GM23248 (cell line): ENCODE data around the gene SPDYE2.
"Not testable (repeated sequence)": the region's sequence is repeated elsewhere in the genome, so short reads cannot be mapped to it uniquely, and the experiment has no call there.

Source experiments
- EZH2 ChIP-seq: fragments of 200-600 bp; sonication (generic); IDR thresholded peaks from 2 replicates; pipeline ENCODE4 v1.6.1; 2018; ENCODE audit warnings: antibody characterized with exemption, mild to moderate bottlenecking; ENCODE audit not compliant: insufficient read depth, poor library complexity, severe bottlenecking
- EZH2phosphoT487 ChIP-seq: fragments of 200-600 bp; sonication (generic); IDR thresholded peaks from 2 replicates; pipeline ENCODE4 v1.6.1; 2018; ENCODE audit warnings: antibody characterized with exemption, moderate library complexity, mild to moderate bottlenecking, low read depth; ENCODE audit not compliant: insufficient read depth

DNA sequence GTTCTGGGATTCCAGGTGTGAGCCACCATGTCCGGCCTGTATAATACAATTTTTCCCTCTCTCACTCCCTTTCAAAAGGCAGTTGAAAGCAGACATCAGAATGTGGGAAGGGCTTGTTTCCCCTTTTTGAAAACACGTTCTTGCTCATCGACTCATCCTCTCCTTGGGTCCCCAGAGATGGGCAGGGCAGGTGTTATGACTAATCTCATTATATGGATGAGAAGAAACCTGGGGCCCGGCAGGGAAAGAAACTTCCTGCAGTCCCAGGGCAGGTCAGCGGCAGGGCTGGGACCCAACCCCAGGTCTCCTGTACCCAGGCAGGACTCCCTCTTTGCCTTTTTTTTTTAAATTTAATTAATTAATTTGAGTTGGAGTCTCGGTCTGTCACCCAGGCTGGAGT is 4.7 kb upstream of the SPDYE2 start:
- not testable (repeated sequence) for TF ChIP-seq EZH2, EZH2phosphoT487
